SKM-1 treated with dmso at 0.1 percent for 144 hours (cell line): ENCODE data around the gene ADH5.
A peak's percentile ranks its signal among the peaks of the same experiment; 100 is the strongest.
"Not testable (repeated sequence)": the region's sequence is repeated elsewhere in the genome, so short reads cannot be mapped to it uniquely, and the experiment has no call there.

Experiments used
- DNase-seq: peaks from one replicate; lab custom pipeline; 2025; ENCODE audit not compliant: unreplicated experiment; lab: John Stamatoyannopoulos, UW

Gene ADH5

GRCh38 chr4:99088481-99089365, at the start of gene ADH5:
TSS of gene ADH5 (minus strand) at chr4:99088788. CDS start at chr4:99088700, 88 bp downstream.
- peak; percentile 66 for DNase-seq

DNA sequence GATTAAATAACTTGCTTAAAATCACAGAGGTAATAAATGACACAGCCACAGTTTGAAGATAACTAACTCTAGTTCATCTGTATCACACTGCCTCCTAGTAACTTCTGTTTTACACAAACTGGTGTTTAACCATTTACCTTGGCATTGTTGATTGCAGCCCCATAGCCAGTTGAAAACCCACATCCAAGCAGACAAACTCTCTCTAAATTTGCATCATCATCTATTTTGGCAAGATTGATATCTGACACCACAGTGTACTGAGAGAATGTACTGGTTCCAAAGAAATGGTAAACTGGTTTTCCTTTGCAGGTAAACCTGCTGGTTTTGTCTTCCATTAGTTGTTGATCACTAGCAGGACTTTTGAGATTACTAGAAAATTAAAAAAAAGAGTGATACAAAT, 47.7 kb upstream of the ADH5 start:
- no peak for DNase-seq

GRCh38 chr4:99135541-99136162, 47.1 kb upstream of the ADH5 start:
- DNase-seq = no peak

DNA sequence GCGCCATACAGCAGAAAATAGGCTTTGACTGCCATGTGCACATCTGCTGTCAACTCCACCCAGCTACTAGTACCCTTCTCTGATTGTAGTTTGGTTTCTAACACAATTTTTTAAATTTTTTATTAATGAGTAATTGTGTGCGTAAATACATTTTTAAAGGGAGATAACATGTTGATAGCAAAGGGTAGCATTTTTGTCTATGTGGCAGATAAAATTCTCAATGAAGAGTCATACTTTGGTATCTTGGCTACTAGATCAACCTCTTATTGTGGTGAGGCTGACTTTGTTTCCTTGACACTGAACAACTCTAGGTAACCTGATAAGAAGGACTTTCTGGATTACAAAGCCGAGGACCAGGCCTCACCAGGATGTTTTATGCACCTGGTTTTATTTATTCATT, 46.0 kb upstream of the ADH5 start:
- no peak for DNase-seq

DNA sequence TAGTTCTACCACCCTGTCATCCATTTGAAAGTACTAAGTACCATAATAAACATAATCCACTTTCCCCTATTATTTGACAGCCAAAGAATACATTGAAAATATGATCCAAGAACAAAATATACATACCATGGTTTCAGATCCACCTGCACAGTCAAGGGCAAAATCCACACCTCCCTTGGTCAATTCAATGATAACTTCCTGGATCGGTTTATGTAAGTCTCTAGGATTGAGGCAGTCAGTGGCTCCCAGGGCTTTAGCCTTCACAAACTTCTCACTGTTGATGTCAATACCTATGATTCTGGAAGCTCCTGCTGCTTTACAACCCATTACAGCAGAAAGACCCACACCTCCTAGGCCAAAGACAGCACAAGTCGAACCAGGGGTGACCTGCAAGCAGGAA, 42.8 kb upstream of the ADH5 start:
- DNase-seq = no peak

GRCh38 chr4:99126376-99126775, 37.8 kb upstream of the ADH5 start:
- no peak for DNase-seq

GRCh38 chr4:99121008-99121407, 32.4 kb upstream of the ADH5 start:
- no peak for DNase-seq

GRCh38 chr4:99120501-99120900, 31.9 kb upstream of the ADH5 start:
- DNase-seq = no peak

- DNase-seq = peak; percentile 8
Observed at GRCh38 chr4:99117876-99118693, 29.5 kb upstream of the ADH5 start.

DNA sequence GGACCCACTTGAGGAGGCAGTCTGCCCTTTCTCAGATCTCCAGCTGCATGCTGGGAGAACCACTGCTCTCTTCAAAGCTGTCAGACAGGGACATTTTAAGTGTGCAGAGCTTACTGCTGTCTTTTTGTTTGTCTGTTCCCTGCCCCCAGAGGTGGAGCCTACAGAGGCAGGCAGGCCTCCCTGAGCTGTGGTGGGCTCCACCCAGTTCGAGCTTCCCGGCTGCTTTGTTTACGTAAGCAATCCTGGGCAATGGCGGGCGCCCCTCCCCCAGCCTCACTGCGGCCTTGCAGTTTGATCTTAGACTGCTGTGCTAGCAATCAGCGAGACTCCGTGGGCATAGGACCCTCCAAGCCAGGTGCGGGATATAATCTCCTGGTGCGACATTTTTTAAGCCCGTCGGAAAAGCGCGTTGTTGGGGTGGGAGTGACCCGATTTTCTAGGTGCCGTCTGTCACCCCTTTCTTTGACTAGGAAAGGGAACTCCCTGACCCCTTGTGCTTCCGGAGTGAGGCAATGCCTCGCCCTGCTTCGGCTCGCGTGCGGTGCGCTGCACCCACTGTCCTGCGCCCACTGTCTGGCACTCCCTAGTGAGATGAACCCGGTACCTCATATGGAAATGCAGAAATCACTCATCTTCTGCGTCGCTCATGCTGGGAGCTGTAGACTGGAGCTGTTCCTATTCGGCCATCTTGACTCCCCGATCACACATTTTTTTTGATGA, 28.7 kb upstream of the ADH5 start:
- not testable (repeated sequence) for DNase-seq

DNA sequence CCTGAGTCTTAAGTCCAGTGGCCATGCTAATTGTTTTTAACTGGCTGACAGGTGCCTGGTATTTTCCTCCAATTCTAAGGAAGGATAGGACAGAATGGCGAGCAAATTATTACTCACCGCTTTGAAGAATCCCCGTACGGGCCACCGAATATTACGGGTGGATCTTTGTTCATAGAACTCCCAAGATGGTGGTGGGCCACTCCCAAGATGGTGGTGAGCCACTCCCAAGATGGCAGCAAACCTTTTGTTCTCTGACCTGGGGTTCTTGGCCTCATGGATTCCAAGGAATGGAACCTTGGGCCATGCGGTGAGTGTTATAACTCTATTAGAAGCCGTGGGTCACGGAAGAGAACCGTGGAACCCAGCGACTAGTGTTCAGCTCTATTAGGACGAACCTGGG, 20.7 kb upstream of the ADH5 start:
- DNase-seq = not testable (repeated sequence)

DNA sequence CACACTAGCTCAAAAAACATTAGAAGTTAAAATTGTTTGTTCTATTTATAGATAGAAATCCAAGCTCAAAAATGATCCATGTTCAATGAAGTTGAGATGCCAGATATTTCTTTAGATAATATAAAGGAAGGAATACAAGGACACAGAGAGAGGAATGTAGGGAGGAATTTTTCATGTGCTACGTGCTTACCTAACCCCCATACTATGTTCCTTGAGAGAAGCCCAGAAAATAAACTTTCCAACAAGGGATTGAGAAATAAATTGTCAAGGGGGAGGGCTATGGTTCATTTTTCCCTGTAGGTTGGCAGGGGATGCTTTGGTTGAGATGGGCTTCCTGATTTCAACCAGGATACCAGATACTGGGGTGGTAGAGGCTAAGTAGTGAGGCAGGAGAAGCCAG, 15.6 kb upstream of the ADH5 start:
- DNase-seq = no peak

DNA sequence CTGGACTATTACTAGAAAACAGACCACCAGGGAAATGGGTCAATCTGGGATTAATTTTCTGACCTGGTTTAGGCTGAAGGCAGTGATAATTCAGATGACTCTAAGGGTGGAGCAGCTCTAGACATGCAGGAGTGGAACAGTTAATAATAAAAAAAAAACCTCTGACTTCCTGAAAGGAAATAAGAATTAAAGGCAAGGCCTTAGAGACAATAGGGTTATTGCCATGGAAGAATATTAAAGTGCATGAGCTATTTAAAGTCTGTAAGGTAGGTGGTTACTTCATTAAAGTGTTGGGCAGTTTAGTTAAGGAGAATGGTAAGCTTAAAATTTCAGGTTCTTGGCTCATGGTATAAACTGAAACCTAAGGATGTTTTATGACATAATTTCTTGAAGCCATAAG, 14.6 kb upstream of the ADH5 start:
- no peak for DNase-seq

DNA sequence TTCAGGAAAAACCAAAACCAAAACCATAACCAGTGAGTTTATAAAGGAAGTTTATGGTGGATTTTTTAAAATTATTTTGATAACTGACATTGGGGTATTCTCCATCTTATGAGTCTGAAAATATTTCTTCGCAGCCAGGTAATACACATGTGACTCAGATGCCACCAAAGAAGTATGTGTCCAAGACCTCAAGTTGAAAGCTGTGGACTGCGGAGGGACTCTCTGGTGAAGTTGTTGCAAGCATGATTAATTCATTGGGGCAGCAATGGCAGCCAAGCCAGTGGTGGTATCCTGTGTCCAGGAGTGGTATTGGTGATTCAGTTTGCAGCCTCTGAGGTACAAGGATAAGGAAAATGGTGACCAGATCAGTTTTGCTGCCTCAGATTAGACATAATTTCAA, 14.0 kb upstream of the ADH5 start:
- no peak for DNase-seq

- DNase-seq = no peak
Observed at GRCh38 chr4:99100876-99101275, 12.3 kb upstream of the ADH5 start.

DNA sequence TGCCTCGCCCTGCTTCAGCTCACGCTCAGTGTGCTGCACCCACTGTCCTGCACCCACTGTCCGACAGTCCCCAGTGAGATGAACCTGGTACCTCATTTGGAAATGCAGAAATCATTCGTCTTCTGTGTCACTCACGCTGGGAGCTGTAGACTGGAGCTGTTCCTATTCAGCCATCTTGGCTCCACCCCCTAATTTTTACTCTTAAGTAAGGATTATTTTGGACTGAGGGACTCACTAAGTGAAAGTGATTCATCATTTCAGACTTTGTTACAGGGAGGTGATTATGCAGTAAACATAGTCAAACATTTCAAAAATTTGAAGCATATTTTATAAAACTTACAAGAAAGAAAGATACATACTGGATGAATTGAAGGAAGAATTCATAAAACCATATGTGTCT, 11.2 kb upstream of the ADH5 start:
- not testable (repeated sequence) for DNase-seq

DNA sequence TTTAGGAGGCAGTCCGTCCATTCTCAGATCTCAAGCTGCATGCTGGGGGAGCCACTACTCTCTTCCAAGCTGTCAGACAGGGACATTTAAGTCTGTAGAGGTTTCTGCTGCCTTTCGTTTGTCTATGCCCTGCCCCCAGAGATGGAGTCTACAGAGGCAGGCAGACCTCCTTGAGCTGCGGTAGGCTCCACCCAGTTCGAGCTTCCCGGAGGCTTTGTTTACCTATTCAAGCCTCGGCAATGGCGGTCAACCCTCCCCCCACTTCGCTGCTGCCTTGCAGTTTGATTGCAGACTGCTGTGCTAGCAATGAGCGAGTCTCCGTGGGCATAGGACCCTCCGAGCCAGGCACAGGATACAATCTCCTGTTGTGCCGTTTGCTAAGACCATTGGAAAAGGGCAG, 10.7 kb upstream of the ADH5 start:
- DNase-seq = no peak

DNA sequence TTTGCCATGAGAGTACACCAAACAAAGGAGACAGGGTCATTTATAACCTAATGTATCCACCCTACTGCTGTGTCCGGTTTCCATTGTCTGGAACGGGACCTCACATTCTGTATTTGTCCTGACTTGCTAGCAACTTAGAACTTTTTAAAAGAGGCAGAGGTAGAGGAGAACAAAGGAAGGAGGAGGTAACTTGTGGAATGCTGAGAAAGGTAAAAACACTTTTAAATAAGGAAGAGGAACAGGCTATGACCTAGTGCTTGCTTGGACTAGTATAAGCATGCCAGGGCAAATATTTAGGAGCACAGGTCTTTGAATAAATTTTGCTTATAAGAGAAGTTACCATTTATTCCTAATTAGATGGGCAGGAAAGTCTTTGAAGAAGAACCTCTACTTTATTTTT, 3.3 kb upstream of the ADH5 start:
- not testable (repeated sequence) for DNase-seq

DNA sequence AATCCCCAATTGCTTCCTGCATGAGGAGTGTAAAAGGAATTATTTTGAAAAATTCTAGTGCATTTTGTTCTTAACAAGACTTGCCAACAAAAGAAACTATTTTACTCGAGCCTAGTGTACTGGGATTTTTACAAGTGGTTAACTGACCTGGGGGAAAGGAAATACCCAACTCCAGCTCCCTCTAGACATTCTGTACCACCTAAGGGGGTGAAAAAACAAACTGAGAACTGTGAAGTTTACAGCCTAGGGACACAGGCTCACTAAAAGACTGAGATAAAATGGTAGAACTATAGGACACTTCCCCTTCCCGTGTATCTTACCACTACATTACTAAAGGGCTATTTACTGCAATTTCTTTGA, 2.6 kb upstream of the ADH5 start:
- DNase-seq = no peak

DNA sequence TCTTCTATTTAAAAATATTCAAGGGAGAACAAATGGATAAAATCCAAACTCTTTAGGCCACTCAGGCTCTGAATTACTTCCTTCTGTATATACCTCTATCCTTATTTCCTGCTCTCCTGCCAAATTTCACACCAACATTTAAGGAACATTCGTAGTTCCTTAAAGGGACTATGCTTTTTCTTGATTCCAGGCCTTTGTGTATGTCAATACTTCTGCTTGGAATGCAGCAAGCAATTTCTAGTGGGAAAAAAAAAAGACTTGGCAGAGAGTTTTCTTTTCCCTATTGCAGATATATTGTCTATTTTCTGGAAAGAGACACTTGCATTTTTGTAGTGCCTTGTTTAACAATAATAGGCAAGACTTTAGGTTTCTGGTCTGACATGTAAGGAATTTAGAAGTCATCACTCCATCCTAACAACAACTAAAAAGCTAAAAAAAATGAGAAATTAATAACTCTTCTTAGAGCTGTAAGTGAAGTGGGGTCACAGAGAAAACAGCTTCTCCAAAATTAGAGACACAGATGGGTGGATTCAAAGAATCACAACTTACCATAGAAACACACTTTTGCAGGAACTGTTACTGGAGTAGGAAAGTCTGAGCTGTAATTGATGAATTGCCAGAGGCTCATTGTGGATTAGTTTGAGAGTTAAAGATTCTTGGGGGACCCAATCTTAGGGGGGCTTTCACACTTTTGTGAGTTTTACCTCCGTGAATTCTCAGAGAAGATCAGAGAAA, 2.1 kb upstream of the ADH5 start:
- no peak for DNase-seq
